ENCODE measurements around the gene METTL21C.

The METTL21C gene

GRCh38 chr13:102703726-102704035 lies 8.8 kb upstream of the METTL21C start:
- no peak for TF ChIP-seq GATA3 (IDR thresholded peaks at IDR 0.05; ENCODE audit: low read depth, low read length)
- TF ChIP-seq GATA2 (IDR thresholded peaks at IDR 0.05; ENCODE audit: low read depth, low read length) = no peak

DNA sequence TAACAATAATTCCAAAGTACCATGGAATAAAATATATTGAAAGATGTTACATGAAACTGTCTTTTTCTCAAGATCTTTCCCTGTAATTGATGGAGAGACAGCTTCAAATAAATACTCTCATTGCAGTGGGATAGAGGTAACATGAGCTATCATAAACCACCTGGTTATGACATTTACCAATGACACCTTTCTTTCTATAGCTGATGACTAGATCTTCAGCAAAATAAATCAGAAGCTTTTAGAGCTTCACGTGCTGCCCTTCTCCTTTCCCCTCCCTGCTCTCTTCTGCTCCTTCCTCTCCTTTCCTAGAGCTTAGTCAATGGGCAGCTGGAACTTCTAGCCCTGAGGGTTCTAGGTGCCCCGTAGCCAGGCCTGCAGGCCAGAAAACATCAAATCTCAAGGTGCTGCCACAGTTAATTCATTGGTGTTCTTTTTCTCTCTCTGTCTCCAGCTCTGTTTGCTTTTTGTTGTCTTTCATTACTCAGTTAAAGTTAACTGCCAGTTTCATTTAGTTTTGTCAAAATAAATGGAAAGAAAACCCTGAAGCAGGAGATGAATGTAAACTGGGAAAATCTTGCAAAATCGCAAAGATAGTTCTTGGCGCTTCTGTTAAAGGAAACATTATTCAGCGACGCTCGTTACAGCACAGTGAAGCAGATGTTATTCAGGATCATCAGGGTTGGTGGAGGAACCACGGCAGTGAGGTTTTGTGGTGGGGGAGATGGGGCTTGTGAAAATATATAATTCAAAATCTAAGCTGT lies 8.3 kb upstream of the METTL21C start:
- TF ChIP-seq GATA3 (IDR thresholded peaks at IDR 0.05; ENCODE audit: low read depth, low read length) (no peak), GATA2 (IDR thresholded peaks at IDR 0.05; ENCODE audit: low read depth, low read length) (no peak)

DNA sequence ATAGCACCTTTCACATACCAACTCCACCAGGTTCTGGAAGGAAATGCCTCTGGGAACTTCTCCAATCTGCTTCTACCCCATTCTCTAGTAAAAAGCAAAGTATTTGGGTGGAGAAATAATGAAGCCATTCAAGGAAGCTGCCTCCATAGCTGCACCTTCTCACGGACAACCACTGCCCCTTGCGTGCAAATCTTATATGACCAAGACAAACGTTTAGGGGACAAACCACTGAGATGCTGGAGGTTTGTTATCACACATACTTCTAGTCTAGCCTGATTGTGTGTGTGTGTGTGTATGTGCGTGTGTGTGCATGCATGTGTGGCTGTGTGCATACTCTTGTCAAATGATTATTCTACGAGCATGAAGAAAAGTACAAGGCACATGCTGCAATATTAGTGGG lies 6.5 kb upstream of the METTL21C start:
- no peak for TF ChIP-seq GATA3 (IDR thresholded peaks at IDR 0.05; ENCODE audit: low read depth, low read length)
- no peak for TF ChIP-seq GATA2 (IDR thresholded peaks at IDR 0.05; ENCODE audit: low read depth, low read length)

DNA sequence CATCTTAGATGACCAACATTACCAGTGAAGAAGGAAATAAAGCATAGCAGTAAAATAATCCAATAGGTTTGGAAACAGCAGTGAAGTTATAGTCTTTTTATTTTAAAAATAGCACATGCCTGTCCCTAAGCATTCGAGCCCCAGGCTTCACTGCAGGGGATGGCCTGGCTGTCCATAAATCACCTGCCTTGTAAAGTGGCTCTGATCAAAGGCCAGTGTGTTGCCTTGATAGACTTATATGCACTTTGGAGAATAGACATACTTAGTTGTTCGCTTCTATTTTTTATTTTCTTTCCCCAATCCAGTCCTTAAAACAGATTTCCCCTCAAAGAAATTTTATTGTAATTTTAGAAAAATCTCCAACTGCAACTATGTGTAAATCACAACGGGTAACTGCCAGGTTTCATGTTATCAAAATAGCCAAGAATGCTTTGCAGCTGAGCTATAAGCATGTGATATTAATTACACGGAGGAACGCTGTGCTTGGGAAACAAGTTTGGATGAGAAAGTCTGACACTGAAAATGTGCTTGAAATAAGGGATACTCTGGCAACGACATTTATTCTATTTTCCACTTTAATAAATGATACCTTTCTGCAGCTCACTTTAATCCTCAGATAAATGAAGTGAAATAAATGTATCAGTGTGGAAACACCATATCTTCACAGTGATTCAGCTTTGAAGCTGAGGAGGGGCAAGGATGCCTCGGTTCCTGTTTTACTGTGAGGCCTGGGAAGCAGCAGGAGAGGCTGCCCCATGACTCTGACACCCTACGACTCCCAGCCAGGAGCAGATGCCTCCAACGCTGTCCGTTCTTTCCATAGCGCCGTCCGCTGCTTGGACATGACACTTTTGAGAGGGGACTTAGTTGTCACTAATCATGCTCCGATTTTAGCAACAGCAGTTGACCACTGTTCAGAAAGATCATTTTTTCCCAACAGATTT lies 5.5 kb upstream of the METTL21C start:
- TF ChIP-seq GATA3 (IDR thresholded peaks at IDR 0.05; ENCODE audit: low read depth, low read length) (no peak), GATA2 (IDR thresholded peaks at IDR 0.05; ENCODE audit: low read depth, low read length) (no peak)

GRCh38 chr13:102699504-102699903 lies 4.7 kb upstream of the METTL21C start:
- TF ChIP-seq GATA3 (IDR thresholded peaks at IDR 0.05; ENCODE audit: low read depth, low read length) (no peak), GATA2 (IDR thresholded peaks at IDR 0.05; ENCODE audit: low read depth, low read length) (no peak)

GRCh38 chr13:102698649-102698980 lies 3.8 kb upstream of the METTL21C start:
- TF ChIP-seq GATA2 (IDR thresholded peaks at IDR 0.05; ENCODE audit: low read depth, low read length) (no peak), GATA3 (IDR thresholded peaks at IDR 0.05; ENCODE audit: low read depth, low read length) (no peak)

DNA sequence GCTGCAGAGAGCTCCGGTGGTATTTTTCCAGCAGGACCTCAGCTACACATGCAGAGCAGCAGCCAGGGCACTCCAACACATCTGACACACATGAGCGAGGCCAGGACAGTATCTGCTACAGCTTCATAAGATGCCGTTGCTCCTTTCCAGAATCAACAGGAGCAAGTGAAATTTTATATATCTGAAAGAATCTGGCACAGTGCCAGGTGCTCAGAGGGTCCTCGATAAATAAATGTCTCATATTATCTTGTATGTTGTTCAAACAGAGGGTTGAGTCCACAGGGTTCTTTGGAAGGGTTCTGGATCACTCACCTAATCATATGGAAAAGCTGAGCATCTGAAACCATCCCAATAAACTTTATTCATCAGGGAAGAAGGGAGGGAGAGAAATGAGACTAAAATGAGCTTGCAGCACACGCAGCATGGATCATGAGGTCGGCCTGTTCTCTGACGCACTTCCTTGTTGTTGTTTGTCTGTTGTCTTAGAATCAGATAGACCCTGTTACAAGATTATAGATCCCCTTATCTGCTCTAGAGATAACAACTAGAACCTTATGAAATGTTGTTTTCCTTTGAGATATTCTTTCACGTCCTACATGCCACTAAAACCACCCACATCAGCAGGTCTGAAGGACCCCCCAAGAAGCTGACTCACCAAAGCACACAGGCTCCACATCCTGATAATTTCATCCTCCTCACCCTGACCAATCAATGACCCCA lies 3.2 kb upstream of the METTL21C start:
- TF ChIP-seq GATA2 (IDR thresholded peaks at IDR 0.05; ENCODE audit: low read depth, low read length) (no peak), GATA3 (IDR thresholded peaks at IDR 0.05; ENCODE audit: low read depth, low read length) (no peak)

DNA sequence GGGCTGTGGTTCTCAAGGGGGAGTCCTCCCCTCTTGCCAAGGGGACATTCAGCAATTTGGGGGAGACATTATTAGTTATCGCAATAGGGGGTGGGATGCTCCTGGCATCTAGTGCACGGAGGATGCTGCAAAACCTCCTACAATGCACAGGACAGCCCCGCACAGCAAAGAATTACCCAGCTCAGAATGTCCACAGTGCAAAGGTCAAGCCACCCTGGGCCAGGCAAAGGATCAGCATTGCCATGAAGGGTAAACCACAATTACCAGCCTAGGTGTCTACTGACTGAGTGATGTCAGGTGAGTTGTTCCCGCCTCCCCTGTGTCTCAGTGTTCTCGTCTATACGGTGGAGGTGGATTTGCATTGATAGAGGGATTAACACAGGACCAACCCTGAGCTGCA lies 2.4 kb upstream of the METTL21C start:
- TF ChIP-seq GATA3 (IDR thresholded peaks at IDR 0.05; ENCODE audit: low read depth, low read length) = no peak
- no peak for TF ChIP-seq GATA2 (IDR thresholded peaks at IDR 0.05; ENCODE audit: low read depth, low read length)

- TF ChIP-seq GATA2 (IDR thresholded peaks at IDR 0.05; ENCODE audit: low read depth, low read length) (no peak), GATA3 (IDR thresholded peaks at IDR 0.05; ENCODE audit: low read depth, low read length) (no peak)
Measured at GRCh38 chr13:102696465-102696864, 1.6 kb upstream of the METTL21C start.

DNA sequence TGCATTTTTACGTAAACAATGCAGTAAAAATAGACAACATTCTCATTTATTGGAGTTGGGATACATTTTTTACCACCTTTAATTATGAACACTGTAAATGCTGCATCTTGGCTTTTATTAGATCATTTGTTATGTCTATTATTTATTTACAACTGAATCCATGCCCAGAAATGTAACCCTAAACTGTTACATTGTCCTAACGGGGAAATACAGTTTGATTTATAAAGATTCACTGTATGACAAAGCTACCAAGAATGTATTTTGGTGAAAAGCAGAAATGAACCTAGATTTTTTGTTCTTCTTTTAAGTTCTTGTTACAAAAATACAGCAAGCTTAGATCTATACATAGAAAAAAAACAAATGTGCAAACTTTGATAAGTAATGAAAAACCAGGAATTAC lies 1.1 kb downstream of the METTL21C start:
- TF ChIP-seq GATA2 (IDR thresholded peaks at IDR 0.05; ENCODE audit: low read depth, low read length) (no peak), GATA3 (IDR thresholded peaks at IDR 0.05; ENCODE audit: low read depth, low read length) (no peak)

GRCh38 chr13:102693250-102693649 lies 1.6 kb downstream of the METTL21C start:
- TF ChIP-seq GATA2 (IDR thresholded peaks at IDR 0.05; ENCODE audit: low read depth, low read length) (no peak), GATA3 (IDR thresholded peaks at IDR 0.05; ENCODE audit: low read depth, low read length) (no peak)

- TF ChIP-seq GATA3 (IDR thresholded peaks at IDR 0.05; ENCODE audit: low read depth, low read length) (no peak), GATA2 (IDR thresholded peaks at IDR 0.05; ENCODE audit: low read depth, low read length) (no peak)
Measured at GRCh38 chr13:102692491-102692826, 2.4 kb downstream of the METTL21C start.

- TF ChIP-seq GATA3 (IDR thresholded peaks at IDR 0.05; ENCODE audit: low read depth, low read length) (peak; percentile 72), GATA2 (IDR thresholded peaks at IDR 0.05; ENCODE audit: low read depth, low read length) (no peak; the same call in none of the 2 replicates)
Measured at GRCh38 chr13:102690883-102691282, 4.0 kb downstream of the METTL21C start.

DNA sequence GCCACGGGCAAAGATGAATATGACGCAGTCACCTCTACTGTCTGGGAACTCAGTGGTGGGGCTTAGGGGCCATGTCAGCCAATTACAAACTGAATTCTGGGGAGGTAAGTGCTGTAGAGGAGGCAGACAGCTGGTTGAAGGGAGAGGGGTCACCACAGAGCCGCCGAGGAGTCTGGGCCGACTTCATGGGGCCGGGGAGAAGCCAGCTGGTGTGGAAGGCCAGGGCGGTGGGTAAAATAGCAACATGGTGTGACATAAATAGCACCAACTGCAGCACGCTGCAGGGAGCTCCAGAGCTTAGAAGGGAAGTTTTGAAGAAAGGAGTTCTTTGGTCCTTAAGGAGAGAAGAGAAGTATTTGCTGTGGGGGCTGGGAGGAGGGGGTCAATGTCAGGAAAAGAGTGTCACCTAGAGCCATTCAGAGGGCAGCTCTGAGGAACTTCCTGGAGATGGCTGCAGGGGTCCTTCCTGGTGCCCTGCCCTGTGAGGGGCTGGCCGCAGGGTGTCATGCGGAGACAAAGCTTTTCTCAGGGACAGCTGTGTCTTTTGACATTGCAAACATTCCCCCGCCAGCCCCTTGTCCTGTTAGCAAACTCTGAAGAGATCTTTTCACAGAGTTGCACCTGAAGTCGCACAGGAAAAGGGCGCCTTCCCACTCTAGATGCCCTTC lies 6.4 kb downstream of the METTL21C start:
- TF ChIP-seq GATA2 (IDR thresholded peaks at IDR 0.05; ENCODE audit: low read depth, low read length) = no peak
